ENCODE results near the gene PLEK2.
A peak's percentile ranks its signal among the peaks of the same experiment; 100 is the strongest.

PLEK2 gene

DNA sequence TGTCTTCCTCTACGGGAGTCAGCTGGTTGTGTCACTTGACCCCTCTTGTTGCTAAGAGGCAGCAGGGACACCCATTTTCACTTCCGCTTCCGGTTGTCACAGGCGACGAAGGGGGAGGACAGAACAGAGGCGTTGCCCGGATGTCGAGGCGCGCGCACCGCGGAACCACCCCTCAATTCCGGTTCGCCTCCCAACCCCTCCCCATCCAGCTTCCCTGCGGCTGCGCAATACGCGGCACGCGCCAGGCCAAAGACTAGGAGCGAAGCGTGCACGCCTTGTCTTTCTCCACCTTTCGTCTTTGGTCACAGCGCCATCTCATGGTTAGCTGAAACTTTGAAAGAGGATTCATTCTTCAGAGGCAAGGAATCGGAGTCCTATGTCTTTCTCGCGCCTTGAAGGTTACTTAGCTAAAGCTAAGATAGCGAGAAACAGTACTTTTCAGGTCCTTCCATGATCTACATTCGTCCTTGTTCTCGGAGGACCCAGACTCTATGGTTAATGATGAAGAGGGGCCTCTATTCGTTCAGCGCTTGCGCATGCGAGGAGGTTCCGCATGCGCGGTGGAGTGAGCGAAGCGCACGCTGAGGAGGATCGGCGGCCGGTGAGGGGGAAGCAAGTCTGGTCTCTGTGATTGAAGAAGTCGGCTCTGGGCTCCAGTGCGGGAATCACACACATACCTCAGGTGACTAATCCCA is 52.0 kb downstream of the PLEK2 start, which contains the start of the genes ATP6V1D and EIF2S1:
TSS of gene ATP6V1D (minus strand) at position 30 of the 695 bp plus-strand sequence. CDS start 106 bp downstream, outside the sequence.
TSS of gene EIF2S1 (plus strand) at position 554 of the 695 bp plus-strand sequence. CDS start 4,440 bp downstream, outside the sequence.
- Histone ChIP-seq H4K20me1 (ENCODE audit: insufficient read depth, low read length) (peaks cover 7% of the 10 kb centered on the region; the same call in 1 of the 2 replicates), H3K79me2 (ENCODE audit: insufficient read depth, low read length) (peaks cover 47% of the 10 kb centered on the region), H3K9me3 (ENCODE audit: low read length) (no peaks in the 10 kb centered on the region), H3K27me3 (ENCODE audit: insufficient read depth, low read length) (no peaks in the 10 kb centered on the region), H3F3A (ENCODE audit: insufficient read depth, low read length) (no peaks in the 10 kb centered on the region), H3K9me2 (ENCODE audit: low read depth, low read length) (no peaks in the 10 kb centered on the region), H3K36me3 (ENCODE audit: insufficient read depth, low read length) (peaks cover 29% of the 10 kb centered on the region), H3K4me3 (ENCODE audit: low read depth, low read length, poor library complexity, severe bottlenecking) (peak within 1 kb of the TSS; percentile 86), H3K4me1 (ENCODE audit: insufficient read depth, low read length, severe bottlenecking) (peaks cover 51% of the 10 kb centered on the region), H3K4me2 (ENCODE audit: low read length) (peak within 1 kb of the TSS; percentile 96), H3K9ac (ENCODE audit: low read length) (peak within 1 kb of the TSS; percentile 93), H2AFZ (ENCODE audit: low read length) (0 out of 2 replicates have a peak within 1 kb of the TSS, but pooled peaks have one; percentile 88), H3K27ac (ENCODE audit: low read depth, low read length, poor library complexity, severe bottlenecking) (peak within 1 kb of the TSS; percentile 85)
- TF ChIP-seq EZH2 (IDR thresholded peaks at IDR 0.05; ENCODE audit: borderline replicate concordance, low read length): no peak
- TF ChIP-seq, protein P1, sequence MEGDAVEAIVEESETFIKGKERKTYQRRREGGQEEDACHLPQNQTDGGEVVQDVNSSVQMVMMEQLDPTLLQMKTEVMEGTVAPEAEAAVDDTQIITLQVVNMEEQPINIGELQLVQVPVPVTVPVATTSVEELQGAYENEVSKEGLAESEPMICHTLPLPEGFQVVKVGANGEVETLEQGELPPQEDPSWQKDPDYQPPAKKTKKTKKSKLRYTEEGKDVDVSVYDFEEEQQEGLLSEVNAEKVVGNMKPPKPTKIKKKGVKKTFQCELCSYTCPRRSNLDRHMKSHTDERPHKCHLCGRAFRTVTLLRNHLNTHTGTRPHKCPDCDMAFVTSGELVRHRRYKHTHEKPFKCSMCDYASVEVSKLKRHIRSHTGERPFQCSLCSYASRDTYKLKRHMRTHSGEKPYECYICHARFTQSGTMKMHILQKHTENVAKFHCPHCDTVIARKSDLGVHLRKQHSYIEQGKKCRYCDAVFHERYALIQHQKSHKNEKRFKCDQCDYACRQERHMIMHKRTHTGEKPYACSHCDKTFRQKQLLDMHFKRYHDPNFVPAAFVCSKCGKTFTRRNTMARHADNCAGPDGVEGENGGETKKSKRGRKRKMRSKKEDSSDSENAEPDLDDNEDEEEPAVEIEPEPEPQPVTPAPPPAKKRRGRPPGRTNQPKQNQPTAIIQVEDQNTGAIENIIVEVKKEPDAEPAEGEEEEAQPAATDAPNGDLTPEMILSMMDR (IDR thresholded peaks at IDR 0.05; ENCODE audit: low read length): peak; percentile 100

DNA sequence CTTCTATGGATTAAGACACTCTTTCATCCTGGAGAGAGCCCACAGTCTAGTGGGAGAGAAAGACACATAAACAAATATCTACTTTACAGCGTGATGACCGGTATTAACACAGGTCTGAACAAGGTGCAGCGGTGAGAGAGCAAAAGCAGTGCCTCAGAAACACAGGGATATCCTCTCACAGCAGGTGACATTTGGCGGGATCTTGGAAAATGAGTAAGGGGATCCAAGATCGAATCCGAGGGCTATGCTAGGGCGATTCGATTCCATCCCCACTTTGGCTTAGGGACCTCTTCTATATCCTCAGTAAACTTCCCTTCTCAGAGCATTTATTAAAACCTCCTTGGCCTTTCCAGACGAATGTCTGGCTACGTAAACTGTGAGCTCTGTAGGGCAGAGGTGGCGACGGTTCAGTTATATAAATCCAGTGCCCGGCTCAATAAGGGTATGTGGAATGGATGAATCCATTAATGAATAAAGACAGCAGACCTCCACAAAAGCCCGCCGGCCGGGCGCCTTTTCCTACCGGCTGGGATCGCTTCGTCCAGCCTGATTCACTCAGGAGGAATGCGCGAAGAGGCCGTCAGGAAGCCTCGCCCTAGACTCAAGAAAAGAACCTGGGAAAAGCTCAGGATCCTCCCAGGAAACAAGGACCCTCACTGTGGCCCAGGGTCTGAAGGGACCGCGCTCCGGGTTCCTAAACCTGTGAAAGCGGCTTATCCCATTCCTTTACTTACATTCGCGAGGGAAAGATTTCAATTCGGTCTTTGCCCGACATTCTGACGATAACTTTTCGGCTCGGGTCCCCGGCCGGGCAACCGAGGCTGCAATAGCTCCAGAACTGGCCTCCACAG is 52.8 kb downstream of the PLEK2 start:
- H3K4me3 ChIP-seq (ENCODE audit: low read depth, low read length, poor library complexity, severe bottlenecking): peak overlapping the region; percentile 86
- H3K4me1 ChIP-seq (ENCODE audit: insufficient read depth, low read length, severe bottlenecking): peaks cover 51% of the 10 kb centered on the region
- no peaks in the 10 kb centered on the region for H3F3A ChIP-seq (ENCODE audit: insufficient read depth, low read length)
- no peaks in the 10 kb centered on the region for H3K9me3 ChIP-seq (ENCODE audit: low read length)
- TF ChIP-seq, protein P1 (IDR thresholded peaks at IDR 0.05; ENCODE audit: low read length): no peak
- H4K20me1 ChIP-seq (ENCODE audit: insufficient read depth, low read length): peaks cover 7% of the 10 kb centered on the region; the same call in 1 of the 2 replicates
- no peaks in the 10 kb centered on the region for H3K27me3 ChIP-seq (ENCODE audit: insufficient read depth, low read length)
- H3K79me2 ChIP-seq (ENCODE audit: insufficient read depth, low read length): peaks cover 44% of the 10 kb centered on the region
- no peaks in the 10 kb centered on the region for H3K9me2 ChIP-seq (ENCODE audit: low read depth, low read length)
- no peak overlapping the region for H2AFZ ChIP-seq (ENCODE audit: low read length)
- H3K4me2 ChIP-seq (ENCODE audit: low read length): peak overlapping the region; percentile 96
- peaks cover 21% of the 10 kb centered on the region; the same call in 1 of the 2 replicates for H3K36me3 ChIP-seq (ENCODE audit: insufficient read depth, low read length)
- H3K27ac ChIP-seq (ENCODE audit: low read depth, low read length, poor library complexity, severe bottlenecking): no peak overlapping the region
- peak overlapping the region; percentile 71 for H3K9ac ChIP-seq (ENCODE audit: low read length)

DNA sequence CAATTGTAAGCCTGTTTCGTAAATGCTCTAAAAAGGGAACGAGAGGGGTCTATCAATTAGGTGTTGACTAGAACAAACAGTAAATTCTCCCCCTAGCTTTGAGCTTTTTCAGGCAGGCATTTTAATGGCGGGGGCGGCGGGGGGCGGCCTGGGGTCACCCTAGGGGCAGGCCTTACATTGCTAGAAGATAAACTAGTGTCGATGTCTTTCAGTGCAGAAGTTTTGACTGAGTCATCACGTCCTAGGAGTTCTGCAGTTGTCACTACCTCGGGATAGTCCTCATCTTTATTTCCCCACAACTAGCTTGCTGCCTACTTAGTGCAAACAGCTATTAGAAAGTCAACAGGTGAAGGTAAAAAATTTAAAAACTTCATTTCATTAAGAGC is 54.0 kb downstream of the PLEK2 start:
- H3K4me3 ChIP-seq (ENCODE audit: low read depth, low read length, poor library complexity, severe bottlenecking): peak overlapping the region; percentile 2
- TF ChIP-seq, protein P1 (IDR thresholded peaks at IDR 0.05; ENCODE audit: low read length): no peak
- no peak for TF ChIP-seq EZH2 (IDR thresholded peaks at IDR 0.05; ENCODE audit: borderline replicate concordance, low read length)

More for the DNA sequence above, 54.0 kb downstream of the PLEK2 start:
- H3K9ac ChIP-seq (ENCODE audit: low read length): peak overlapping the region; percentile 71; the same call in 1 of the 2 replicates
- no peaks in the 10 kb centered on the region for H3K9me2 ChIP-seq (ENCODE audit: low read depth, low read length)
- no peak overlapping the region for H3K27ac ChIP-seq (ENCODE audit: low read depth, low read length, poor library complexity, severe bottlenecking)
- H3K4me2 ChIP-seq (ENCODE audit: low read length): peak overlapping the region; percentile 96; the same call in 1 of the 2 replicates
- peaks cover 32% of the 10 kb centered on the region for H3K79me2 ChIP-seq (ENCODE audit: insufficient read depth, low read length)
- H3K4me1 ChIP-seq (ENCODE audit: insufficient read depth, low read length, severe bottlenecking): peaks cover 49% of the 10 kb centered on the region
- peaks cover 13% of the 10 kb centered on the region; the same call in 1 of the 2 replicates for H3K36me3 ChIP-seq (ENCODE audit: insufficient read depth, low read length)
- peaks cover 4% of the 10 kb centered on the region; the same call in 1 of the 2 replicates for H4K20me1 ChIP-seq (ENCODE audit: insufficient read depth, low read length)
- H2AFZ ChIP-seq (ENCODE audit: low read length): no peak overlapping the region
- no peaks in the 10 kb centered on the region for H3K27me3 ChIP-seq (ENCODE audit: insufficient read depth, low read length)
- H3F3A ChIP-seq (ENCODE audit: insufficient read depth, low read length): no peaks in the 10 kb centered on the region
- H3K9me3 ChIP-seq (ENCODE audit: low read length): no peaks in the 10 kb centered on the region
